HG02798 (cell line): ENCODE data around the gene TRIM43B.
"Not testable (repeated sequence)": the region's sequence is repeated elsewhere in the genome, so short reads cannot be mapped to it uniquely, and the experiment has no call there.

Experiments used
- ATAC-seq: cut with Tn5 transposase; IDR thresholded peaks from one replicate; pipeline ENCODE4 v1.9.1; 2021; ENCODE audit warnings: mild to moderate bottlenecking; ENCODE audit not compliant: unreplicated experiment, poor library complexity

The TRIM43B gene

DNA sequence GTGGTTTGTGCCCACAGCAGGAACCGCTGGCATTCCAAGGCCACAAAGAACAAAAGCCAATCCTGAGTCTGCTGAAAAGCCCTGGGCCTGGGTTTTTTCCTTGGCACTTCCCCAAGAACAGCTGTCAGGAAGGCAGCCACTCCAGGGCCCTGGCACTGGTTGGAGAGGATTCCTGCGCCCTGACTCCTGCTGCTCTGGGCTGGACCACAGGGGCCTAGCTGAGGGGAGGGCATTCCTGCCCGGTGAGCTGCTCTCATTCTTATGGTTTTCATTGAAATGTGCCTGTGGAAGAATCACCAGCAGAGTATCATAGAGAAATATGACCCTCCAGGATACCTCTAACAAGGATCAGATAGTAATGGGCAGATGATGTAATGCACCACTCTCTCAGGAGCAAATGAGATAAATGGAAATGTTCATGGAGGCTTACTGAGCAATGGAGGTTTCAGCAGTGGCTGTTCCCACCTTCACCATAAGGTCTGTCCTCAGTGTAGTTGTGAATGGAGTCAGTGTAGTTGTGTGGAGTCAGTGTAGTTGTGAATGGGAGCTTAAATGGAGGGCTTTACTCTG, 50.0 kb downstream of the TRIM43B start:
- ATAC-seq = not testable (repeated sequence)

- not testable (repeated sequence) for ATAC-seq
Observed at GRCh38 chr2:95433973-95434372, 50.6 kb downstream of the TRIM43B start.

- not testable (repeated sequence) for ATAC-seq
Observed at GRCh38 chr2:95433373-95433772, 51.2 kb downstream of the TRIM43B start.

DNA sequence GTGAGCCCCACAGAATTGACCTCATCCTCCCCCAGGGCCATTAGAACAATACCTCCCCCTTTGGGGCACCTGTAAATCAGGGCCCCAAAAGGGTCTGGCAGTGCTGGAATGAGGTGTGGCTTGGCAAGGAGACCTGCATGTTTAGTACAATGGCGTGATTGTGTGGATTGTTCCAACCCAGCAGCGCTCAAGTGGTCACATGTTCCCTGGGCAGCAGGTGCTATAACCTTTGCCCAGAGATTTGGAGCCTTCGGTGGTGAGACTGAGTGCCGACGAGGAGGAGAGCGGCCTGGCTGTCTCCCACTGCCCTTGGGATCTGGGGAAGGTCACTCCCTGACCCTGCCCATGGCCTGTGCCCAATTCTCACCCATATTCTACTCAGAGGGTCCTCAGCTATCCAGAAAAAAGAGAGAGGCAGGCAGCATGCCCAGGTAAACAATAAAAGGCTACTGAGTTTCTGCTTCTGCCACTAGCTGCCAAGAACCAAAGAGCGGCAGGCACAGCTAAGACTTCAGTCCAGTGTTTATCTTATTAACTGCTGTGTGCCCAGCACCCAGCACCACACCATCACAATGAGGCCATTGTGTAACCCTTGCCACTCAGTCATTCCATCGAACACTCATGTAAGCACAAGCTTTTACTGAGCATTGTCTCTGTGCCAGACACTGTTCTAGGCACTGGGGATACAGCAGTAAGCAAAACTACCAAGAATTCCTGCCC, 54.6 kb downstream of the TRIM43B start:
- ATAC-seq = not testable (repeated sequence)

- not testable (repeated sequence) for ATAC-seq
Observed at GRCh38 chr2:95427196-95427867, 57.2 kb downstream of the TRIM43B start.
